ENCODE results near the gene ZIC1.

ZIC1 gene

DNA sequence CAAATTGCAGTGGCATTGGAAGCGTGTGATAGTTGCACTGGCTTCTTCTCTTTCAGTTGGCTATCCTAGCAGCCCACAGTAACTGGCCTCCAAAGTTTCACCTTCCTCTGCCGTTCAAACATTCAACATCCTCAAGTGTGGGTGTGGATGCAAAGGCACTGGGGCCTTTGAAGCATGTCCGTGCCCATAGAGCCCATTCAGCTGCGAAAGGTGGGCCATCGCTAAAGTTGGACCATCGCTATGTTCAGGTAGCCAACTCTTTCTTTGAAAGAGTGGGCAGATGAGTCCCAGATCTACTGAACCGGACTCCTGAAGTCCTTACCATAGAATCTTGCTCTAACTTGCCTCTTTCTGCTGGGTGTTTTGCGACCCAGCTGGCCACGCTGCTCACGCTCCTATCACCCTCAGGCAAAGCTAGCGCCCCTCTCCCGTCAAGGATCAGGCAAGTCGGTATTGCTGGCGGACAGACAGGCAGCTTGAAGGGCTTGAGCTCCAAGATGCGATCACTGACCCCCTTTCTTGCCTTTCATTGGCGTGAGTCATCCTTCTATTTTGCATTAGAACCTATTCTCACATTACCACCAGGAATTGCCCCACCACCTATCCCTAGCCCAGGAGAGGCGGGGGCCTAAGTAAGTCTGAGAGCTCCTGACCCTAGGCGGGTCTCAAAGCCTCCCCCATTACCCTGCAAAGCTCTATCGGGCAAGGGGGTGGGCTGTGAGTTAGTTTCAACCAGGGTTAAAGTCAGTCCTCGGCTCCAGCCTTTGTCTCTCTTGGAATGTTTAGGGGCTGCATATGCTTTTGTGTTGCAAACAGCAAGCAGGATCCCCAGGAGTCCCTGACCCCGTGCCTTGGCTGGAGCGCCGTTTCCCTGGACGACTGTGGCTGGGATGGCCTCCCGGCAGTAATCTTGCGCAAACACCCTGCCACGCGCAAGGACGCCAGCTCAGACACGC, 31.5 kb upstream of the ZIC1 start:
- no peak for DNase-seq
- Histone ChIP-seq H3K36me3 (no peaks in the 10 kb centered on the region), H3K4me3 (ENCODE audit: low read depth, low read length) (no peak overlapping the region), H3K9me3 (no peaks in the 10 kb centered on the region; the same call in 1 of the 2 replicates), H3K27me3 (peaks cover 85% of the 10 kb centered on the region), H3K4me1 (no peaks in the 10 kb centered on the region)
- no peak for TF ChIP-seq CTCF (IDR thresholded peaks at IDR 0.05; ENCODE audit: low read depth, low read length)

DNA sequence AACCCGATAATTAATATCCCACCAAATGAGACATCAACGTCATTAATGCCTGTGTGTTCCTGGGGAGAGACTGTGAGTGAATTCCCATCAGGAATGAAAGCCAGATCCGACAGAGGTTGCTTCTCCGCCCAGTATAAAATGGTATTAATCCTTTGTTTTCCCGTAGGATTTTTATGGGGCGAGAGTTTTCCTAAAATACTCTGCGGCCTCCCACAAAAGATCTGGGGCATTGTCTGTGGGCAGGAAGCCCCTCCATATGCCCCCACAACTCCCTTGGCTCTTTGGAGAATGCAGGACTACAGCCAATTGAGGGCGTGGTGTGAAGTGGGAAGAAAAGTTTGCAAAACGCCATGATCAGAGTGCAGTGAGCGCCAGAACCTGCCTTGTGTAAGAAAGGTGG, 29.5 kb upstream of the ZIC1 start:
- Histone ChIP-seq H3K36me3 (no peaks in the 10 kb centered on the region), H3K27me3 (peaks cover 72% of the 10 kb centered on the region), H3K9me3 (no peaks in the 10 kb centered on the region; the same call in 1 of the 2 replicates), H3K4me1 (no peaks in the 10 kb centered on the region), H3K4me3 (ENCODE audit: low read depth, low read length) (no peak overlapping the region)
- no peak for TF ChIP-seq CTCF (IDR thresholded peaks at IDR 0.05; ENCODE audit: low read depth, low read length)
- no peak for DNase-seq

- DNase-seq, result no peak
- no peaks in the 10 kb centered on the region for H3K4me1 ChIP-seq
- H3K36me3 ChIP-seq, result no peaks in the 10 kb centered on the region
- H3K27me3 ChIP-seq, result peaks cover 79% of the 10 kb centered on the region
- no peak for TF ChIP-seq CTCF (IDR thresholded peaks at IDR 0.05; ENCODE audit: low read depth, low read length)
- no peaks in the 10 kb centered on the region; the same call in 1 of the 2 replicates for H3K9me3 ChIP-seq
- H3K4me3 ChIP-seq (ENCODE audit: low read depth, low read length), result no peak overlapping the region
Measured at GRCh38 chr3:147380387-147380951, 28.7 kb upstream of the ZIC1 start.

DNA sequence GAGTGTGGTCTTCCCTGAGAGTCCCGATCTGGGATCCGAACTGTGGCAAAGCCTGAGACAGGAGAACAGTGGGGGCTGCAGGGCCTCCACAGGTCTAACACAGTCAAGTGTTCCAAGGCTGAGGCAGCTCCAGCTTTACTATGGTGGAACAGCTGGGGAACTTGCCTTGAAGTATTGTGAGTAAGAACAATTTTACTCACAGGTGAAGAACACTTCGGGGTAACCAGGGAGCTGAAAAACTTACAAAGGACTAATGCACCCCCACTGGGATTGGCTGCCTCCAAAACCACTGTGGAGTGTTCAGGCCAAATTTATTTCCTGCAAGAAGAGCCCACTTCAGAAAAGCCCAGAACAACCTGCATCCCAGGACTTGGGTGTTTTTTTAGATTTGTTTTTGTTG, 28.2 kb upstream of the ZIC1 start:
- peaks cover 79% of the 10 kb centered on the region for H3K27me3 ChIP-seq
- no peak for DNase-seq
- no peak overlapping the region for H3K4me3 ChIP-seq (ENCODE audit: low read depth, low read length)
- H3K4me1 ChIP-seq, result no peaks in the 10 kb centered on the region
- H3K9me3 ChIP-seq, result no peaks in the 10 kb centered on the region; the same call in 1 of the 2 replicates
- no peaks in the 10 kb centered on the region for H3K36me3 ChIP-seq
- TF ChIP-seq CTCF (IDR thresholded peaks at IDR 0.05; ENCODE audit: low read depth, low read length), result no peak

- Histone ChIP-seq H3K4me3 (ENCODE audit: low read depth, low read length) (no peak overlapping the region), H3K36me3 (no peaks in the 10 kb centered on the region), H3K9me3 (no peaks in the 10 kb centered on the region; the same call in 1 of the 2 replicates), H3K27me3 (peaks cover 82% of the 10 kb centered on the region), H3K4me1 (no peaks in the 10 kb centered on the region)
- DNase-seq, result no peak
- no peak for TF ChIP-seq CTCF (IDR thresholded peaks at IDR 0.05; ENCODE audit: low read depth, low read length)
Measured at GRCh38 chr3:147381596-147381995, 27.6 kb upstream of the ZIC1 start.

- no peak for DNase-seq
- Histone ChIP-seq H3K9me3 (no peaks in the 10 kb centered on the region; the same call in 1 of the 2 replicates), H3K27me3 (peaks cover 82% of the 10 kb centered on the region), H3K36me3 (no peaks in the 10 kb centered on the region), H3K4me1 (no peaks in the 10 kb centered on the region), H3K4me3 (ENCODE audit: low read depth, low read length) (no peak overlapping the region)
- peak; percentile 46 for TF ChIP-seq CTCF (IDR thresholded peaks at IDR 0.05; ENCODE audit: low read depth, low read length)
Measured at GRCh38 chr3:147383617-147384016, 25.5 kb upstream of the ZIC1 start.

Measured in BE2C (cell line).